Activated T-helper 17 cell treated with anti-CD3 and anti-CD28 coated beads, Interleukin-2, amount 50 U/mL, for 72 hours (primary cell): ENCODE results near the gene TACSTD2. TPM values are rescaled to one million over a fixed set of nuclear protein-coding genes. Genes with fewer than 3 reads are reported as not detected.

ENCODE experiments used
- ATAC-seq: fragments of 150-1000 bp; cut with Tn5 transposase; replicated peaks from 2 replicates; pipeline ENCODE4 v1.10.0; 2021; ENCODE audit warnings: mild to moderate bottlenecking, moderate library complexity
- H3K27ac Mint-ChIP-seq: one replicate; pipeline ENCODE4 v1.8.0; 2022; ENCODE audit warnings: mixed read lengths
- H3K27me3 Mint-ChIP-seq: one replicate; pipeline ENCODE4 v1.8.0; 2022; ENCODE audit warnings: mixed read lengths
- H3K36me3 Mint-ChIP-seq: one replicate; pipeline ENCODE4 v1.8.0; 2022; ENCODE audit warnings: low read depth, mild to moderate bottlenecking, mixed read lengths
- H3K4me1 Mint-ChIP-seq: one replicate; pipeline ENCODE4 v1.8.0; 2022; ENCODE audit warnings: mixed read lengths
- H3K4me3 Mint-ChIP-seq: one replicate; pipeline ENCODE4 v1.8.0; 2022; ENCODE audit warnings: mild to moderate bottlenecking, mixed read lengths
- H3K9me3 Mint-ChIP-seq: one replicate; pipeline ENCODE4 v1.8.0; 2022; ENCODE audit warnings: mixed read lengths
- total RNA-seq, 2 donors: library from RNA; stranded (reverse); gene quantifications; one replicate each; pipeline ENCODE4 v1.2.3, GENCODE V29; 2022

Gene TACSTD2
- total RNA-seq, 2 donors from 2014 or later = 1.1 TPM; not detected in 1

GRCh38 chr1:58581641-58582040 is 4.6 kb upstream of the TACSTD2 start:
- Mint-ChIP-seq H3K27me3 (peaks cover 57% of the 10 kb centered on the region), H3K9me3 (no peaks in the 10 kb centered on the region), H3K4me1 (peaks cover 25% of the 10 kb centered on the region), H3K27ac (no peak overlapping the region), H3K4me3 (no peak overlapping the region), H3K36me3 (peaks cover 6% of the 10 kb centered on the region)
- no peak for ATAC-seq

DNA sequence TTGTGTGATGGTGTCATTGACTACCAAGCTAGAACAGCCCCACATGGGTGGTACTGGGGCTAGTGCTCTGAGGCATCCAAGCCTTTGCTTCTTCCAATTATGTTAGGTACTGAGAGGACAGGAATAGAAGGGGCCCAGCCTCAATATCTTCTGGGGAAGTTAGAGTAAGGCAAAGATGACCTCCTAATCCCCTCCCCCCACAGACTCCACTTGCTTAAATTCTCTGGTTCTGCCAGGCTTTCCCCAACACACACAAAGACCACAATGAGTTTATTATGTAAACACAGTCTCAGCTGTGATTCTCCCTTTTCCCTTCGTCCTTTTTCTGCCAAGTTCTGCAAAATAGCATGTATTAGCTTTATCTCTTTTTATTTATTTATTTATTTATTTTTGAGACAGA is 3.1 kb upstream of the TACSTD2 start:
- H3K27me3 Mint-ChIP-seq = peaks cover 54% of the 10 kb centered on the region
- no peak overlapping the region for H3K27ac Mint-ChIP-seq
- no peak for ATAC-seq
- H3K4me3 Mint-ChIP-seq = no peak overlapping the region
- peaks cover 19% of the 10 kb centered on the region for H3K4me1 Mint-ChIP-seq
- H3K36me3 Mint-ChIP-seq = peaks cover 12% of the 10 kb centered on the region
- no peaks in the 10 kb centered on the region for H3K9me3 Mint-ChIP-seq

GRCh38 chr1:58577654-58578030 is 590 bp upstream of the TACSTD2 start:
- Mint-ChIP-seq H3K27me3 (peaks cover 44% of the 10 kb centered on the region), H3K27ac (no peak overlapping the region), H3K4me3 (peak overlapping the region; percentile 60), H3K36me3 (peaks cover 12% of the 10 kb centered on the region), H3K4me1 (peaks cover 19% of the 10 kb centered on the region), H3K9me3 (no peaks in the 10 kb centered on the region)
- no peak for ATAC-seq

DNA sequence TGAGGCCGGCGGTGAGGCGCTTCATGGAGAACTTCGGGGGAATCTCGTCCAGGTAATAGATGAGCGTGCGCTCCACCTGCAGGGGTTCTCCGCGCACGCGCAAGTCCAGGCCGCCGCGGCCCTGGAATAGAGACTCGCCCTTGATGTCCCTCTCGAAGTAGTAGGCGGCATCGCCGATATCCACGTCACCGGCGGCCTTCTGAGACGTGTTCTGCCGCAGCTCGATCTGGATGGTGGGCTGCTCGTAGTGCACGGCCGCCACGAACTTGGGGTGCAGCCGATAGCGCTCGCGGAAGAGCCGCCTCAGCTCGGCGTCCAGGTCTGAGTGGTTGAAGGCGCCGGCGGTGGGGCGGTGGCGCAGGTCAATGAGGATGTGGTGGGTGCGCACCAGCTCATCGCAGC is 726 bp downstream of the TACSTD2 start:
- no peaks in the 10 kb centered on the region for H3K9me3 Mint-ChIP-seq
- H3K4me3 Mint-ChIP-seq = peak overlapping the region; percentile 83
- H3K27ac Mint-ChIP-seq = no peak overlapping the region
- peaks cover 46% of the 10 kb centered on the region for H3K27me3 Mint-ChIP-seq
- H3K36me3 Mint-ChIP-seq = peaks cover 12% of the 10 kb centered on the region
- H3K4me1 Mint-ChIP-seq = peaks cover 19% of the 10 kb centered on the region
- ATAC-seq = no peak

- no peak for ATAC-seq
- peaks cover 43% of the 10 kb centered on the region for H3K27me3 Mint-ChIP-seq
- peak overlapping the region; percentile 83 for H3K4me3 Mint-ChIP-seq
- no peak overlapping the region for H3K27ac Mint-ChIP-seq
- H3K36me3 Mint-ChIP-seq = peaks cover 12% of the 10 kb centered on the region
- peaks cover 19% of the 10 kb centered on the region for H3K4me1 Mint-ChIP-seq
- no peaks in the 10 kb centered on the region for H3K9me3 Mint-ChIP-seq
Observed at GRCh38 chr1:58575551-58576324, 1.3 kb downstream of the TACSTD2 start.

DNA sequence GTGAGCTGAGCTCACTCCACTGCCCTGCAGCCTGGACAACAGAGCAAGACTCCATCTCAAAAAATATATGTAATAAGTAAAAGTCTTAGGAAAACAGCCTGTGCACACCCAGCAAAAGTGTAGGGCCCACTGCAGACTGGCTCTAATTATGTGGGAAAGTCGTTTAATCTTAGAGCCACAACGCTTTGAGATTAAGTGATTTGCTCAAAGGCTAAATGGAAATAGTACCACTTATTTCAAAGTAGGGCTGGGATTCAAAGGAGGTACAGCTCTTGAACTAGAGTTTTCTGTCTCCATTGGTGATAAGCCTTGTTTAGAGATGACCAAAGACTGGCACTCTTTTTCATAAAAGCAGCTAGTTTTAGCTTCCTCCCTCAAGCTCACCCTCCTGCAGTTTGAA is 2.2 kb downstream of the TACSTD2 start:
- no peak for ATAC-seq
- H3K27ac Mint-ChIP-seq = no peak overlapping the region
- peaks cover 49% of the 10 kb centered on the region for H3K27me3 Mint-ChIP-seq
- H3K9me3 Mint-ChIP-seq = no peaks in the 10 kb centered on the region
- H3K4me1 Mint-ChIP-seq = peaks cover 19% of the 10 kb centered on the region
- H3K36me3 Mint-ChIP-seq = peaks cover 12% of the 10 kb centered on the region
- peak overlapping the region; percentile 83 for H3K4me3 Mint-ChIP-seq

GRCh38 chr1:58573705-58574591 is 3.1 kb downstream of the TACSTD2 start:
- Mint-ChIP-seq H3K4me3 (peak overlapping the region; percentile 55), H3K27me3 (peaks cover 48% of the 10 kb centered on the region), H3K9me3 (no peaks in the 10 kb centered on the region), H3K4me1 (peaks cover 19% of the 10 kb centered on the region), H3K27ac (peak overlapping the region; percentile 49), H3K36me3 (peaks cover 12% of the 10 kb centered on the region)
- peak; percentile 98 for ATAC-seq

DNA sequence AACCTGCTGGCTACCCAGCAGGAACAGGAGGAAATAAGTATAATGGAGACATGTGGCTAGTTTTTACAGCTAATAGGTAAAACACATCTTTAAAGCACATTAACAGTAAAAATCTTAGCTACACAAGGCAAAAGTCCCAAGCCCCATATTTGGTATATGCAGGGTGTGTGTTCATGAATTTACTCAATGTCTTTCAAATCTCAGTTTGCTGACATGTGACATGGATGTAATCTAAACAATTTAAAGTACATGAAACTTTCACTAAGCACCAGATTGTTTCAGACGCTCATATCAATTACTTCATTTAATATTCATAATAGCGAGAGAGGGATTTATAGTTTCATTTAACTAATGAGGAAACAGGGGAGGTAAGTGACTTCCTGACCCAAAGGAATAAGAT is 3.9 kb downstream of the TACSTD2 start:
- H3K9me3 Mint-ChIP-seq = no peaks in the 10 kb centered on the region
- peak overlapping the region; percentile 55 for H3K4me3 Mint-ChIP-seq
- peak overlapping the region; percentile 49 for H3K27ac Mint-ChIP-seq
- H3K36me3 Mint-ChIP-seq = peaks cover 12% of the 10 kb centered on the region
- peaks cover 51% of the 10 kb centered on the region for H3K27me3 Mint-ChIP-seq
- no peak for ATAC-seq
- H3K4me1 Mint-ChIP-seq = peaks cover 19% of the 10 kb centered on the region

DNA sequence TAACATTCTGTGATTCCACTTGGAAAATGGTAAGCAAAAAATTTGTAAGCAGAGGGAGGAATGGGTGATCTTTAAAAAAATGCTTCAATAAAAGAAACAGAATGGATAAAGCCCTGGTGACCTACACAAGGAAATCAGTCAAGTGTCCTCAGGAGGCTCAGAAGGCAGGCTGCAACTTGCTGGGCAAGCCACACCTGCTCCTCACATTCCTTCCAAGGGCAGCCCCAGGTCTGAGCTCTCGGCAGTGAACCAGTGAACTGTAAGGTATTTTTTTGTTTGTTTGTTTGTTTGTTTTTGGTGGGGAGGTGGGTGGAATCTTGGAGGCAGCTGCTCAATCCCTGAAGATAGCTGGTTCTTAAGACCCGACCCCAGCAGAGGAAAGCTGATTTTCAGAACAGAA is 4.4 kb downstream of the TACSTD2 start:
- no peak overlapping the region for H3K4me3 Mint-ChIP-seq
- ATAC-seq = no peak
- no peaks in the 10 kb centered on the region for H3K9me3 Mint-ChIP-seq
- peaks cover 47% of the 10 kb centered on the region for H3K27me3 Mint-ChIP-seq
- H3K27ac Mint-ChIP-seq = no peak overlapping the region
- H3K36me3 Mint-ChIP-seq = peaks cover 11% of the 10 kb centered on the region
- H3K4me1 Mint-ChIP-seq = peaks cover 18% of the 10 kb centered on the region

DNA sequence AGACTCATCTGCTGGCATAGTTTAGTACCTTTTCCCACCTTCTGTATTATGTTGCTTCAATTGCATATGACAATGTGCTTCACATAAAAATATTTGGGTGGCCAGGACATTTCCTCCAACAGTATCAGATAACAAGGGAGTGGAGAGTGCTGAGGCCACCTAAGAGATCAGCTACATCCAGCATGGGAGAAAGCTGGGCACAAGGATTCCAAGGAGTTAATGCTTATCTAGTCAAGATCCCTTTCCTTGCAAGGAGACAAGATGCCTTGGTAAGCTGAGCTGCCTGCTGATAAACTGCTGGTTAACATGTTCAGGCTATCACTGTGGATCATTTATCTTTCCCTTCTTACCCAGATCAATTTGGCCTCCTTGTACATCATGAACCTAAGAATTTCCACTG is 5.4 kb downstream of the TACSTD2 start:
- H3K27ac Mint-ChIP-seq = no peak overlapping the region
- H3K9me3 Mint-ChIP-seq = no peaks in the 10 kb centered on the region
- ATAC-seq = no peak
- no peak overlapping the region for H3K4me3 Mint-ChIP-seq
- H3K27me3 Mint-ChIP-seq = peaks cover 44% of the 10 kb centered on the region
- H3K4me1 Mint-ChIP-seq = peaks cover 14% of the 10 kb centered on the region
- peaks cover 6% of the 10 kb centered on the region for H3K36me3 Mint-ChIP-seq

DNA sequence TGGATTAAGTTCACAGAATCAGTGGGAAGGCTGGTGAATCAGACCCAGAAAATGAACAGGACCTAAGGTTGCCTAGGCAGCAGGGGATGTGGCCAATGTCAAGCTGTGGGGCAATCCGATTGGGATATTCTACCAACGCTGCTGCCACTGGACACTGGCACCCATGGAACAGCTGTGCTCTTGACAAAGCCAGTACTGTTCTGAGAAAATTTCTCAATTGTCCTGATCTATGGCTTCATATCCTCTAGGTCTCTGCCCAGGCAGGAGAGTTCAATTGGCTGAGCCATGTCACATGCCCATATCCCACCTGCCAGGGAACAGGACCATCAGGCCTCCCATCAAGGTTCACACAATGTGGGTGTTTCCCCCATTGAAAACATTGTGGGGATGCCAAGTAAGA is 6.2 kb downstream of the TACSTD2 start:
- Mint-ChIP-seq H3K27me3 (peaks cover 43% of the 10 kb centered on the region), H3K9me3 (no peaks in the 10 kb centered on the region), H3K27ac (no peak overlapping the region), H3K4me1 (peaks cover 14% of the 10 kb centered on the region), H3K4me3 (no peak overlapping the region), H3K36me3 (no peaks in the 10 kb centered on the region)
- ATAC-seq = no peak

DNA sequence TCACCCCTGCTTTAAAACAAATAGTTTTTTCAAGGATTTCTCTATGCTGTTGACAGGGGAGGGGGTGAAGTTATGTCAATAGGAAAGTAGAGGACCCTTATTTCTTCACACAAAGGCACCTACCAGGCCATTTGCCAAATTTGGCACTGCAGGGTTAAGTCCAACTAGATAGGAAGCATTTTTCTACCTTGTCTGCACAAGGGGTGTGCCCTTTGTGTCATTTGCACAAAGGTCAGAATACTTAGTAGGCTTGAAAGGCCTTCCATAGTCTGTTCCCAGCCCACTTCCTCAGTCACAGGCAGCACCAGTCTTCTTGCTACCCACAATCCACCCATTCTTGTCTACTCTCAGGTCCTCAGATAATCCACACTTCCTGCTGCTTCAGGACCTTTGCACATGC is 7.0 kb downstream of the TACSTD2 start:
- Mint-ChIP-seq H3K27ac (no peak overlapping the region), H3K36me3 (no peaks in the 10 kb centered on the region), H3K4me1 (peaks cover 14% of the 10 kb centered on the region), H3K9me3 (no peaks in the 10 kb centered on the region), H3K27me3 (peaks cover 42% of the 10 kb centered on the region), H3K4me3 (no peak overlapping the region)
- ATAC-seq = no peak

- no peaks in the 10 kb centered on the region for H3K9me3 Mint-ChIP-seq
- H3K4me3 Mint-ChIP-seq = no peak overlapping the region
- peaks cover 42% of the 10 kb centered on the region for H3K27me3 Mint-ChIP-seq
- H3K36me3 Mint-ChIP-seq = no peaks in the 10 kb centered on the region
- peaks cover 9% of the 10 kb centered on the region for H3K4me1 Mint-ChIP-seq
- ATAC-seq = no peak
- no peak overlapping the region for H3K27ac Mint-ChIP-seq
Observed at GRCh38 chr1:58568911-58569310, 8.1 kb downstream of the TACSTD2 start.

DNA sequence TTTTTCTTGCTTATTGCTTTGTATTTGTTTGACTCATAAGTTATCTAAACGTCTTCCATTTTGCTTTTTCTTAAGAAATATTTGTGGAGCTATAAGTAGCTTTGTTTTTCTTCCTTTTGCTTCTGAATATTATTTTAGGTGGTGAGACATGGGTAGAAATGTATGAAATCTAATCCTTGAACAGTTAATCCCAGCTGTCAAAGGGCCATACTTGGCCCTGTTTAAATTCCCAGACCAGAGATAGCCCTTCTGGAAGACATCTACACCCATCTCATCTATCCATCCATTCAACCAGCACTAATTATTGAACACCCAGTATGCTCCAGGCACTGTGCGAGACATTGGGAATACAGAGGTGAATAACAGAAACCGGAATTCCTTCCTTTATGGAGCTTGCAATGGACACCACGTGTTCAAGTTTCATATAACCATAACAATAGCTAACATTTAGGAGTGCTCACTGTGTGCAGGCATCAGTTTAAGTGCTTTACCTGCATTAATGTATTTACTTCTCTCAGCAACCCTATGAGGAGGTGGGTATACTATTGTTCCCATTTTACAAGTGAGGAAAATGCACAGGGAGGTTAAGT is 8.7 kb downstream of the TACSTD2 start:
- no peaks in the 10 kb centered on the region for H3K36me3 Mint-ChIP-seq
- ATAC-seq = no peak
- H3K27me3 Mint-ChIP-seq = peaks cover 44% of the 10 kb centered on the region
- no peak overlapping the region for H3K27ac Mint-ChIP-seq
- no peaks in the 10 kb centered on the region for H3K9me3 Mint-ChIP-seq
- H3K4me3 Mint-ChIP-seq = no peak overlapping the region
- peaks cover 5% of the 10 kb centered on the region for H3K4me1 Mint-ChIP-seq
